Measurements from ENCODE around the gene FAM50B.

The FAM50B gene

DNA sequence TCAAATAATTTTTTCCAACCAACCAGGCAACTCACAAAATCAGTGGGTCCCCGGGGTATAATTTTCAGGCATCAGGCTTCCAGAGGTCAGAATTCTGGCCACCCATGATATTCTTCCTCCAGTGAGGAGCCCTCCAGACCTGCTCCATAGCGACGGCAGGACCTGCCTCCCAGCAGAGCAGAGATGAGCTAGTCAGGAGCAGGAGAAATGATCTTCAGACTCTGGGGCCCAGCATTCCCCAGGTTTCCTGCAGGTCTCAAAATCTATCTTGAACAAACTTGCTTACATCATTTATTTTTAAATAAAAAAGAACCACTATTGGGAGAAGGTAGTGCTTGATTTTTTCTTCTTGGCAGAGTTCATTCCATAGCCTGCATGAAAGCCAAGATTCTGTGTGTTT lies 44.7 kb downstream of the FAM50B start:
- TF ChIP-seq, protein P1, sequence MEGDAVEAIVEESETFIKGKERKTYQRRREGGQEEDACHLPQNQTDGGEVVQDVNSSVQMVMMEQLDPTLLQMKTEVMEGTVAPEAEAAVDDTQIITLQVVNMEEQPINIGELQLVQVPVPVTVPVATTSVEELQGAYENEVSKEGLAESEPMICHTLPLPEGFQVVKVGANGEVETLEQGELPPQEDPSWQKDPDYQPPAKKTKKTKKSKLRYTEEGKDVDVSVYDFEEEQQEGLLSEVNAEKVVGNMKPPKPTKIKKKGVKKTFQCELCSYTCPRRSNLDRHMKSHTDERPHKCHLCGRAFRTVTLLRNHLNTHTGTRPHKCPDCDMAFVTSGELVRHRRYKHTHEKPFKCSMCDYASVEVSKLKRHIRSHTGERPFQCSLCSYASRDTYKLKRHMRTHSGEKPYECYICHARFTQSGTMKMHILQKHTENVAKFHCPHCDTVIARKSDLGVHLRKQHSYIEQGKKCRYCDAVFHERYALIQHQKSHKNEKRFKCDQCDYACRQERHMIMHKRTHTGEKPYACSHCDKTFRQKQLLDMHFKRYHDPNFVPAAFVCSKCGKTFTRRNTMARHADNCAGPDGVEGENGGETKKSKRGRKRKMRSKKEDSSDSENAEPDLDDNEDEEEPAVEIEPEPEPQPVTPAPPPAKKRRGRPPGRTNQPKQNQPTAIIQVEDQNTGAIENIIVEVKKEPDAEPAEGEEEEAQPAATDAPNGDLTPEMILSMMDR (conservative IDR thresholded peaks at IDR 0.05), result no peak

DNA sequence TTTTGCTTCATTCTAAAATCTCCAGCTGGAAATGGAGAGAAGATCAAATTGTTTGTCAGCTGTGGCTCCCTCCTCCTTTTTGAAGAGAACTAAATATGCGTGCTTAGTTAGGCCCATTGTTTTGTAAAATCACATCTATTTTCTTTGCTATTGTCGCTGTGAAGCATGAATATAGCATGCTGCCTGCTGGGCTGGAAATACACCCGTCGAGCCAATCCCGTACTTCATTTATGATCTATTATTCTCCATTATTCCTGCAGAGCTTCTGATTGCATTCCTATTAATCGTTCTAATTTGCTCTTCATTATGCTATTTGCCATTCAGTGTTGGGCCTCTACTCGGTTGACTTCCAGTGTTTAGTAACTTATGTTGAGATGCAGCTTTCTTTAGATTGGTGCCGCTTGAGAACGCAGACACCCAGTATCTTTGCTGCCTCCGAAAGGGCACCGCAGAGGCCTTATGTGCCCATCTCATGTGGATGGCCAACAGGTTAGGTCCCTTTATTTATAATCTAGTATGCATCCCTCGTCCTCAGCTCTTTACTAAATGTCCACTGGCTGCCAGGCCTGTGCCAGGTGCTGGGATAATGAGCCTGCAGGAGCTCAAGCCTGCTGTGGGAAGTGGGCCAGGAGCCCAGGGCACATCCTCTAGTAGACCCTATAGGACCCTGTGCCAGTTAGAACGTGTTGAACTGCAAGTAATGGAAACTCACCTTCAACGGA lies 45.6 kb downstream of the FAM50B start:
- no peak overlapping the region for H3K27ac ChIP-seq
- TF ChIP-seq, protein P1 (conservative IDR thresholded peaks at IDR 0.05), result no peak

More for the DNA sequence above, 44.7 kb downstream of the FAM50B start:
- no peak overlapping the region for H3K27ac ChIP-seq

GRCh38 chr6:3895312-3895653 lies 46.1 kb downstream of the FAM50B start:
- no peak overlapping the region for H3K27ac ChIP-seq
- TF ChIP-seq, protein P1 (conservative IDR thresholded peaks at IDR 0.05), result no peak

GRCh38 chr6:3895805-3896204 lies 46.6 kb downstream of the FAM50B start:
- no peak overlapping the region for H3K27ac ChIP-seq
- TF ChIP-seq, protein P1 (conservative IDR thresholded peaks at IDR 0.05), result no peak

- H3K27ac ChIP-seq, result no peak overlapping the region
- TF ChIP-seq, protein P1 (conservative IDR thresholded peaks at IDR 0.05), result no peak
These were observed 49.3 kb downstream of the FAM50B start for GRCh38 chr6:3898265-3898994.

DNA sequence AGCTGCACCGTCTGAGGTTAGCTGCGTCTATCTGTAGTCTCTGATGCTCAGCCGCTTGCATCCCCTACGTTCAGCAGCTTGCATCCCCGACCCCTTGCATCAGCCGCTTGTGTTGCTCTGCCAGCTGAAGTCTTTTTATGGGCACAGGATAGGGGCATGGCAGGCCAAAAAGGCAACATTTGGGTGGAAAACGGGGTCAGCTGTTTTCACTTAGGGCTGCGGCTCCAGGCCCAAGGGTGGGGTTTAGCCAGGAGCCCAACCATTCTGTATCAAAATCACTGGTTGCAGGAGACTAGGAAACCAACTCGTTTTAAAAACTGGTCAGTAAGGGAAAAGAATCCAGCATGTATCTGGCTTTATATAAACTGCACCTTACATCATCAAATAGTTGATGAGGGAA lies 49.9 kb downstream of the FAM50B start:
- H3K27ac ChIP-seq, result no peak overlapping the region
- TF ChIP-seq, protein P1 (conservative IDR thresholded peaks at IDR 0.05), result no peak

- TF ChIP-seq, protein P1 (conservative IDR thresholded peaks at IDR 0.05), result no peak
- peak overlapping the region; percentile 13; the same call in 1 of the 2 replicates for H3K27ac ChIP-seq
These were observed 50.8 kb downstream of the FAM50B start for GRCh38 chr6:3899970-3900439.

All from VCaP (cell line).